OCI-M2 (cell line): Measurements from ENCODE around the gene NCAM1.

Experiments used
- DNase-seq: peaks from one replicate; lab custom pipeline; 2025; ENCODE audit not compliant: unreplicated experiment; lab: John Stamatoyannopoulos, UW

NCAM1 gene

DNA sequence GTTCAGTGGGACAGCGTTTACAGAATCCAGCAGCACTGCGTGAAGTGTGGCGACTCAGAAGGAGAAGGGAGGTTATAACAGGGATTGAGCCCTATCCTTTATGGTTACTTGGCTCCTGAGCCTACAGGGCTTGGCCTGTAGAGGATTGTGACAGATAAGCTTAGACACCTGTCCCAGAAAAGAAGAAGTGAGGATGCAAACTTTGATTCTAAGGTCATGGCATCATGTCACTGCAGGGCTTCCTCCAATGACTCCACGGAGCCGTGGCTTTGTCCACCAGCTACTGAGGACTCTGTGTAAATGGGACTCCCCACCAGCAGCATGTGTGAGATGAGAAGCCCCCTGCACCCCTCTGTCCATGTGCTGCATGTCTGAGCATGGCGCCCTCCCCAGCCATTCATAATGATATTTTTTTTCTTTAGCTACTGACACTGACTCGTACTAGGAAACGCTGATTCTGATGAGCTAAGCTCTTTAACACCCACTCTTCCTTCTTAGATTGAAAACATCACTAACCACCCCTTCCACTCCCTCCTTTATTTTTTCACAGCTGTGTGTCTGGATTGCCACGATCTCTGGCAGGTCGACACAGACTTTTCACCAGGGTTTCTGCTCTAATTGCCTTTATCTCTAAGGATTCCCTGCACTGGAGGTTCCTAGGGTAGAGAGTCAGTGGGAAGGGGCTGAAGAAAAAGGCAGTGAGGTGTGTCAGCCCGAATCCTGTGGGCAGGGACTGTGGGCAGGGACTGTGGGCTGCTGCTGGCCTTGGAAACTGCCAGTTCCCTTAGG lies 287.7 kb downstream of the NCAM1 start:
- no peak for DNase-seq

- DNase-seq: no peak
These were observed 288.2 kb downstream of the NCAM1 start for GRCh38 chr11:113249491-113249763.

DNA sequence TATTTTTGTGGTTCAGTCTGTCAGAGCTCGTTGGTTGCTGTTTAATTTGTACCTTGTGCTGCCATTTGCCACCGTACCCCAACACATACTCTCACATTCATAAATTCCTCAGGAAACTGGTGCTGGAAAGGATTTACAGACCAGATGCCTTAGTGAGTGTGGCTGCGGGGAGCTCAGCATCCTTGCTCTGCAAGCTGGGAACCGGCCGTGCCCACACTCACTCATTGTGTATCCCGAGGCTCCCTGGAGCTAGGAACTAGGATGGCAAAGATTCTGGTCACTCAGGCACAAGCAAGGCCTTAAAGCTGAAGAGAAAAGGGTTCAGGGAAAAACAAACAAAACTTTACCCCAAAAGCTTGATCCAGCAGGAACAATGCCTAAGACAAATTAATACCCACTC lies 288.6 kb downstream of the NCAM1 start:
- no peak for DNase-seq

DNA sequence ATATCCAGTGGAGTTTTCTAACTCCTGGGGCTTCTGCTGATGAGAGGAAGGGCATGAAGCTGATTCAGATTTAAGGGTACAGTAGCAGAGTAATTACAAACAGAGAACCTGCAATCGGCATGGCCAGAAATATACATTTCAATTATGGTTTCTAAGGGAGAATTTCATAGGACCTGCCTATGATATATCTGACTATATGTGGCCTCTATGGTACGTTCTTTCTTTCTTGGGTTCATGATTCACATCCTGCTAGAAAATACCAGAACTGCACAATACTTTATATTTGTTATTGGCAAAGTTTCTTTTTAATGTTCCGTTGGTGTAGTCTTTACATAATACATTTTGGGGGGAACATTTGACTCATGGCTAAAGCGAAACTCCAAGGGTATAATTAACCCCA lies 290.1 kb downstream of the NCAM1 start:
- no peak for DNase-seq

GRCh38 chr11:113253406-113253805 lies 292.2 kb downstream of the NCAM1 start:
- DNase-seq: no peak

GRCh38 chr11:113255096-113255495 lies 293.9 kb downstream of the NCAM1 start:
- no peak for DNase-seq

DNA sequence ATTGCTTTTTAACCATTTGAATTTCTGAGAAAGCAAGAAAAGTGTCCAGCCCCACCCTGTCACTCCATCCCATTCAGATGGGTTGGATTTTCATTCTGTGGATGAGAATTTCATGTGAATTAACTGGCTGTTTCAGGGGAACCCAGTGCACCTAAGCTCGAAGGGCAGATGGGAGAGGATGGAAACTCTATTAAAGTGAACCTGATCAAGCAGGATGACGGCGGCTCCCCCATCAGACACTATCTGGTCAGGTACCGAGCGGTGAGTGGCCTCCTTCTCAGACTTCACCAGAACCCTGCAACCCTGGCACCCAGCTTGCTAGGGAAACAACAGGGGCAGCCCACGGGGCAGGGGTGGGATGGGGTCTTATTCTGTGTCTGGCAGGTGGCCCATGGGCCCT lies 294.5 kb downstream of the NCAM1 start:
- DNase-seq: no peak

GRCh38 chr11:113256431-113257202 lies 295.4 kb downstream of the NCAM1 start:
- DNase-seq: no peak

DNA sequence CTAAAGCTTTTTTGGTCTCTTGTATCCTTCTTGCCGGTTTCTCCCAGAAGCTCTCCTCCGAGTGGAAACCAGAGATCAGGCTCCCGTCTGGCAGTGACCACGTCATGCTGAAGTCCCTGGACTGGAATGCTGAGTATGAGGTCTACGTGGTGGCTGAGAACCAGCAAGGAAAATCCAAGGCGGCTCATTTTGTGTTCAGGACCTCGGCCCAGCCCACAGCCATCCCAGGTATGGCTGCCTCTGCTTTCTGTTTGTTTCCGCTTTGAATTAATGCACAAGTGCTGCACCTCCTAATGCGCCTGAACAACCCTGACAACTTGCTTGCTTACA lies 298.8 kb downstream of the NCAM1 start:
- no peak for DNase-seq

GRCh38 chr11:113260541-113260940 lies 299.3 kb downstream of the NCAM1 start:
- no peak for DNase-seq

- no peak for DNase-seq
These were observed 300.7 kb downstream of the NCAM1 start for GRCh38 chr11:113261709-113262475.

GRCh38 chr11:113262594-113262993 lies 301.4 kb downstream of the NCAM1 start:
- no peak for DNase-seq

DNA sequence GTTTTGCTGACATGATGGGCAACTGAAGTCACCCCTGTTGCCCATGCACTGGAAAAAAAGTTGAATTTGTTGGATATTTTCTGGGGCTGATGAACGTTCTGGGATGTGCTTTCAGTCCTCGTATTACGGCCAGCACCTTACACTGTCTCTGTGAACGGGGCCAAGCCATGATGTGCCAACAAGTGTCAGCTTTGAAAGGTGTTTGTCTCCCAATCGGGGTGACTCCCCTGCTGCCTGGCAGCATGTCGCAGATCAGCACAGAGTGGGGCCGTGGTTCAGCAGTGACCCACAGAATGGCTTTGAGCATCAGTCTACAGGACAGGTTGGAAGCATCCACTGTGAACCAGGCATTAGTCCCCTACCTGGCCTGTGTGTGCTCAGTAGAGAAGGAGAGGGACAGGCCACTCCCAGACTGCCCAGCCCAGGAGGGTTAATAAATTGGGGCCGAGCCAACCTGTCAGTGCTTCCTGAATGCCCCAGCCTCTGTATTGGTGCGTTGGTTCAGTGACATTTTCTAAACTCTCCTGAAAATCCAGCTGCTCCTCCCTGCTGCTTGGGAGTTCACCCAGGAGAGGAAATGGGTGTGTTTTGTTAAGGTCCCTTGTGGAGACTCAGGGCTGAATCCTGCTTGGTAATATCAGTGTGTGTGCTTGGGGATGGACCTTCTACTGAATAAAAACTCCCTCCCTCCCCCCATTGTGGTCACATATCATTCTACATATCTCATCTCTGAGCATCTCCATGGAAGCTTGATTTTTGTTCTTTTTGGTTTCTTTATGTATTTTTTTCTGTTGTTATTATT lies 302.4 kb downstream of the NCAM1 start:
- no peak for DNase-seq

GRCh38 chr11:113265362-113265761 lies 304.1 kb downstream of the NCAM1 start:
- DNase-seq: no peak

GRCh38 chr11:113267493-113267892 lies 306.3 kb downstream of the NCAM1 start:
- no peak for DNase-seq

GRCh38 chr11:113269096-113269495 lies 307.9 kb downstream of the NCAM1 start:
- no peak for DNase-seq

GRCh38 chr11:113269636-113270035 lies 308.4 kb downstream of the NCAM1 start:
- no peak for DNase-seq

DNA sequence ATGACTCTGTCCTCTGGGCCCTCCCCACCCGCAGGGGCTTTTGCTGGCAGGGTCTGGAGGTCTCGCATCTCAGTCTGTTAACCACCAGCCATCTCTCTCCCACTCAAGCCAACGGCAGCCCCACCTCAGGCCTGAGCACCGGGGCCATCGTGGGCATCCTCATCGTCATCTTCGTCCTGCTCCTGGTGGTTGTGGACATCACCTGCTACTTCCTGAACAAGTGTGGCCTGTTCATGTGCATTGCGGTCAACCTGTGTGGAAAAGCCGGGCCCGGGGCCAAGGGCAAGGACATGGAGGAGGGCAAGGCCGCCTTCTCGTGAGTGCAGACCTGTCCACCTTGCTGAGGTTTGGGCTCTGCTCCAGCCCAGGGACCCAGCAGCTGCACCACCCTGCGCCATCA lies 308.9 kb downstream of the NCAM1 start:
- DNase-seq: no peak

DNA sequence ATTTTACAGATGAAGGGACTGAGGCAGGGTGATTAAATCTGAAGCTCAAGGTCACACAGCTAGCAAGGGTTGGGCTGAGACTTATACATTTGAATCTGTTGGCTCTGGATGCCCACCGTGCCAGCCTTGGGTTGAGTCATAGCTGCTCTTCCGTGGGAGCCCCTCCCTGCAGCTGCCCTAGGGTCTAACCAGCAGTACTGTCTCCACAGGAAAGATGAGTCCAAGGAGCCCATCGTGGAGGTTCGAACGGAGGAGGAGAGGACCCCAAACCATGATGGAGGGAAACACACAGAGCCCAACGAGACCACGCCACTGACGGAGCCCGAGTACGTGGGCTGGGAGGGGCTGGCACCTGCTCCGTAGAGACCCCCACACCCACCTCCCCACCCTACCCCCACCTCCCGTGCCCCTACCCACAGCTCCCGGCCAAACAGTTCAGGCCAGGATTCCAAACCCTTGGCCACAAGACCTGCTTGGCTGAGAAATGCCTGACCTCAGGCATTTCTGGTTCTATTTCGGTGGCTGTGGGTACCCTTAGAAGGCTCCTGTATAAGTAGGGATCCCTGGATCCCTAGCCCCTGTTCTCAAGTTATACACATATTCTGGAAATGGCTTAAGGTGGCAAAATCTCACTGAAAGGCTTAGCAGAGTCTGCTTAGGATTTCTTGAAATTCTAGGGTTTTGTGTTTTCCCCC lies 310.5 kb downstream of the NCAM1 start:
- no peak for DNase-seq

GRCh38 chr11:113272281-113272680 lies 311.1 kb downstream of the NCAM1 start:
- no peak for DNase-seq
